GM12878 (cell line): ENCODE measurements around the gene KRTAP1-4. TPM values are rescaled to one million over a fixed set of nuclear protein-coding genes. Genes with fewer than 3 reads are reported as not detected.

ENCODE experiments used
- ATAC-seq: fragments of 200-7000 bp; cut with Tn5 transposase; 3 replicates; pipeline ENCODE4 v1.9.1; 2020; ENCODE audit warnings: mild to moderate bottlenecking, moderate library complexity
- BruUV-seq: library from RNA; stranded (reverse); fragments of 400-500 nt; replicated peaks from 2 replicates; lab custom pipeline; 2021; lab: Mats Ljungman, UMichigan
- CTCF ChIA-PET: fragments of 300-600 bp; sonication (Branson Sonifier 250); formaldehyde crosslinking; extraction: SDS; loops from one replicate; lab custom pipeline; 2021; ENCODE audit warnings: inconsistent platforms; lab: Yijun Ruan, JAX
- POLR2A ChIA-PET: fragments of 350-600 bp; formaldehyde crosslinking; extraction: SDS; loops from one replicate; lab custom pipeline; 2021; ENCODE audit warnings: inconsistent platforms; lab: Charles Lee
- RAD21 ChIA-PET: fragments of 300-600 bp; sonication (Branson Sonifier 250); formaldehyde crosslinking; loops from one replicate; lab custom pipeline; 2023; ENCODE audit warnings: antibody characterized with exemption; ENCODE audit not compliant: unreplicated experiment; lab: Charles Lee
- SMC1A ChIA-PET: fragments of 300-600 bp; sonication (Branson Sonifier 250); formaldehyde crosslinking; loops from one replicate; lab custom pipeline; 2023; ENCODE audit not compliant: unreplicated experiment, uncharacterized antibody; lab: Charles Lee
- DNase-seq: peaks from one replicate; pipeline ENCODE4 v3.0.0-alpha.2; 2011; ENCODE audit warnings: low read depth, low spot score
- FAIRE-seq: peaks from 3 replicates; lab custom pipeline; 2011; peaks lifted over from hg19 to GRCh38; lab: Jason Lieb, UNC
- H2AFZ ChIP-seq: 2 replicates; pipeline ENCODE4 v1.6.0; 2011; ENCODE audit warnings: low read depth, low read length, control low read depth; ENCODE audit not compliant: control insufficient read depth
- H3K27ac ChIP-seq: 2 replicates; pipeline ENCODE4 v1.5.1; 2011; ENCODE audit warnings: control low read depth; ENCODE audit not compliant: control insufficient read depth, insufficient read depth
- H3K27me3 ChIP-seq, 2 experiments: replicated peaks in 1 of 2; 2 replicates each; pipeline versions ENCODE4 v1.6.0 to v1.6.1; 2011; ENCODE audit warnings: low read length in 1 of 2; ENCODE audit not compliant: control insufficient read depth in 2 of 2, insufficient read depth in 2 of 2
- H3K36me3 ChIP-seq, 2 experiments: 2 replicates each; pipeline ENCODE4 v1.5.1; 2011; ENCODE audit warnings: low read length in 1 of 2; ENCODE audit not compliant: control insufficient read depth in 2 of 2, insufficient read depth in 2 of 2
- H3K4me1 ChIP-seq: 2 replicates; pipeline ENCODE4 v1.6.1; 2011; ENCODE audit warnings: mild to moderate bottlenecking, low read length, moderate library complexity, mixed read lengths; ENCODE audit not compliant: control insufficient read depth, insufficient read depth
- H3K4me2 ChIP-seq: 2 replicates; pipeline ENCODE4 v1.6.0; 2011; ENCODE audit warnings: control low read depth; ENCODE audit not compliant: control insufficient read depth, insufficient read depth
- H3K4me3 ChIP-seq: fragments of 200-600 bp; sonication (generic); 2 replicates; pipeline ENCODE4 v1.5.1; 2016
- H3K79me2 ChIP-seq: 2 replicates; pipeline ENCODE4 v1.6.0; 2011; ENCODE audit warnings: low read length; ENCODE audit not compliant: control insufficient read depth, insufficient read depth
- H3K9ac ChIP-seq: 2 replicates; pipeline ENCODE4 v1.8.0; 2011; ENCODE audit warnings: low read length, control low read depth, mixed read lengths; ENCODE audit not compliant: control insufficient read depth, insufficient read depth
- H3K9me3 ChIP-seq: replicated peaks from 3 replicates; pipeline ENCODE4 v1.5.1; 2011; ENCODE audit warnings: mild to moderate bottlenecking, low read length; ENCODE audit not compliant: control insufficient read depth, insufficient read depth
- H4K20me1 ChIP-seq: 2 replicates; pipeline ENCODE4 v1.6.0; 2011; ENCODE audit not compliant: control insufficient read depth, insufficient read depth
- EED ChIP-seq: sonication (generic); IDR thresholded peaks from 2 replicates; pipeline ENCODE4 v1.6.1; 2016; ENCODE audit warnings: antibody characterized with exemption, low read depth
- EGR1 ChIP-seq, 2 experiments: IDR thresholded peaks; 1 replicate in 1 of 2; 2 replicates in 1 of 2; pipeline ENCODE4 v1.6.1; 2011 to 2012; ENCODE audit warnings: low read depth in 2 of 2, low read length in 2 of 2, borderline replicate concordance in 1 of 2, mild to moderate bottlenecking in 1 of 2, moderate library complexity in 1 of 2
- GABPA ChIP-seq: IDR thresholded peaks from 2 replicates; pipeline ENCODE4 v1.6.1; 2014; ENCODE audit warnings: antibody characterized with exemption, low read depth, mild to moderate bottlenecking, inconsistent platforms
- GATAD2B ChIP-seq: fragments of 450-650 bp; conservative IDR thresholded peaks from 2 replicates; pipeline ENCODE4 v1.6.1; 2017; ENCODE audit warnings: low read depth, mild to moderate bottlenecking, moderate library complexity
- HDGF ChIP-seq: fragments of 450-650 bp; IDR thresholded peaks from 2 replicates; pipeline ENCODE4 v1.6.1; 2016; ENCODE audit warnings: antibody characterized with exemption
- IRF4 ChIP-seq: IDR thresholded peaks from 2 replicates; pipeline ENCODE4 v1.6.1; 2011; ENCODE audit warnings: low read depth, low read length
- NFXL1 ChIP-seq: fragments of 450-650 bp; IDR thresholded peaks from 2 replicates; pipeline ENCODE4 v1.6.1; 2017; ENCODE audit warnings: antibody characterized with exemption, mild to moderate bottlenecking, borderline replicate concordance
- PML ChIP-seq: IDR thresholded peaks from 2 replicates; pipeline ENCODE4 v1.6.1; 2012; ENCODE audit warnings: low read length, inconsistent platforms
- RELB ChIP-seq: fragments of 450-650 bp; IDR thresholded peaks from 2 replicates; pipeline ENCODE4 v1.6.1; 2017; ENCODE audit warnings: low read depth, mild to moderate bottlenecking, moderate library complexity
- ZBTB33 ChIP-seq: fragments of 450-650 bp; IDR thresholded peaks from 2 replicates; pipeline ENCODE4 v1.6.1; 2017; ENCODE audit warnings: mild to moderate bottlenecking
- ZNF384 ChIP-seq: IDR thresholded peaks from 2 replicates; pipeline ENCODE4 v1.6.1; 2012; ENCODE audit warnings: low read depth, mild to moderate bottlenecking, low read length, improper control_type of control experiment, borderline replicate concordance
- WGBS: methylation state at CpG from one replicate; pipeline ENCODE4 v1.1.6; 2016; ENCODE audit warnings: low lambda C conversion rate; ENCODE audit not compliant: insufficient replicate concordance, insufficient coverage; ENCODE audit errors: missing lambda C conversion rate; 5-methylcytosine and 5-hydroxymethylcytosine counted together
- in situ Hi-C: fragments of 300-500 bp; cut with MboI; formaldehyde crosslinking; loops from 9 replicates; pipeline ENCODE4 v1.14.3; 2018; ENCODE audit warnings: mixed read lengths
- intact Hi-C: fragments of 100-400 bp; cut with micrococcal nuclease; formaldehyde crosslinking; loops from one replicate; pipeline ENCODE4 v1.14.2; 2022; ENCODE audit not compliant: unreplicated experiment
- polyA plus RNA-seq, 11 experiments: library from polyadenylated mRNA; depleted of rRNA in 4 of 11; unstranded in 6 of 11; stranded (reverse) in 5 of 11; fragments of >200 nt; fragmentation: Nextera tagmentation in 4 of 11; fragmentation: Illumina TruSeq in 1 of 11; extraction: Ambion mirVana in 4 of 11; extraction: Trizol in 1 of 11; gene quantifications; 1 replicate in 1 of 11; 2 replicates in 10 of 11; pipeline versions ENCODE4 v1.2.1 to v1.2.3, GENCODE V29; 2011 to 2016; ENCODE audit warnings: inconsistent platforms in 2 of 11, missing spikeins in 2 of 11, low read depth in 1 of 11
- total RNA-seq, 4 experiments: library from RNA; depleted of rRNA in 3 of 4; stranded (reverse); fragments of >200 nt in 3 of 4; fragmentation: Illumina TruSeq in 1 of 4; extraction: Trizol in 1 of 4; gene quantifications; 2 replicates each; pipeline versions ENCODE4 v1.2.1 to v1.2.3, GENCODE V29; 2013 to 2021

Gene KRTAP1-4
- total and polyA plus RNA-seq, 10 of the 15 experiments (the other 5 are each of a cell fraction or from before 2014, with no cell fraction given), result not detected

- TF ChIP-seq IRF4, result no peak
- TF ChIP-seq RELB, result no peak
- no peak for TF ChIP-seq GATAD2B
- no peak for TF ChIP-seq NFXL1
- TF ChIP-seq EGR1 (IDR thresholded peaks at IDR 0.05; ENCODE audit: borderline replicate concordance in 1 of 2, low read depth in 2 of 2, low read length in 2 of 2), result no peak
- TF ChIP-seq HDGF, result no peak
- TF ChIP-seq, all 136 proteins: peak for 0
Observed at GRCh38 chr17:41063449-41063848, 33.5 kb upstream of the KRTAP1-4 start (continued).

DNA sequence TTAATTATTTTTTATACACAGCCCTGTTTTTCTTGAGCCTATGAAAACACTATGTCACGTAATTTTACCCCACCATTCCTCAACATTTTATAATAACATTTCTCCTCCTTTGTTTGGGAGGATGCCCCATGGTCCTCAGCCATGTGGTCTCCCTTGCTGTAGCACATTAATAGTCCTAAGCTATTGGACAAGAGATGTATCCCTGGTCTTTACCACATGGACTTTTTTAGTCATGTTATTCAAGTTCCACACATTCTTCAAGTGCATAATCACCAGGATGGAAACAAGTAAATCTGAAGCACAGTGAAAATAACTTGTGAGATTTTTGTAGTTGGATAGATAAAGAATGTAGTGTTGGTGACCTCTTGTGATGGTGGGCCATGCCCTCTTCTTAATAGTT lies 32.0 kb upstream of the KRTAP1-4 start:
- no peak overlapping the region for H2AFZ ChIP-seq
- H3K27me3 ChIP-seq, result no peaks in the 10 kb centered on the region; a peak in 1 of 4 replicates
- SMC1A ChIA-PET, result no interaction called here
- in situ Hi-C loops, result no loop called here
- FAIRE-seq (no peak), DNase-seq (no peak), ATAC-seq (no peak)
- no TSS peak for BruUV-seq
- no peaks in the 10 kb centered on the region for H3K4me1 ChIP-seq
- H3K4me3 ChIP-seq, result no peak overlapping the region
- no peak overlapping the region for H3K4me2 ChIP-seq
- TF ChIP-seq ZBTB33 (no peak), PML (no peak), EED (no peak), GABPA (no peak), ZNF384 (no peak)
- CTCF ChIA-PET, result no interaction called here
- H3K9me3 ChIP-seq, result no peaks in the 10 kb centered on the region
- intact Hi-C loops, result no loop called here
- no peak overlapping the region for H3K27ac ChIP-seq
- POLR2A ChIA-PET, result no interaction called here
- WGBS, result 0% methylated on average over 1 of the region's 1 CpG
- no peaks in the 10 kb centered on the region for H3K36me3 ChIP-seq
- RAD21 ChIA-PET, result no interaction called here
- no peaks in the 10 kb centered on the region for H3K79me2 ChIP-seq
- no peaks in the 10 kb centered on the region for H4K20me1 ChIP-seq
- H3K9ac ChIP-seq, result no peak overlapping the region
